GF-D8 (cell line): Measurements from ENCODE around the gene LRRC71.

Experiments used
- DNase-seq: peaks from one replicate; lab custom pipeline; 2025; lab: John Stamatoyannopoulos, UW

LRRC71 gene

GRCh38 chr1:156927215-156928042 is 7.0 kb downstream of the LRRC71 start:
- no peak for DNase-seq

GRCh38 chr1:156928043-156928602 is 7.7 kb downstream of the LRRC71 start:
- DNase-seq, result no peak

GRCh38 chr1:156929596-156930238 is 9.3 kb downstream of the LRRC71 start:
- DNase-seq, result no peak

- DNase-seq, result no peak
Observed at GRCh38 chr1:156930483-156930882, 10.1 kb downstream of the LRRC71 start.

GRCh38 chr1:156931211-156931952 is 10.9 kb downstream of the LRRC71 start:
- DNase-seq, result no peak

GRCh38 chr1:156931974-156932710 is 11.7 kb downstream of the LRRC71 start:
- no peak for DNase-seq

GRCh38 chr1:156933136-156933535 is 12.7 kb downstream of the LRRC71 start:
- no peak for DNase-seq

GRCh38 chr1:156935505-156936128 is 15.2 kb downstream of the LRRC71 start:
- DNase-seq, result no peak

GRCh38 chr1:156936191-156936590 is 15.8 kb downstream of the LRRC71 start:
- DNase-seq, result no peak

- no peak for DNase-seq
Observed at GRCh38 chr1:156936721-156937220, 16.3 kb downstream of the LRRC71 start.

GRCh38 chr1:156937883-156938282 is 17.5 kb downstream of the LRRC71 start:
- DNase-seq, result no peak

GRCh38 chr1:156938813-156939212 is 18.4 kb downstream of the LRRC71 start:
- DNase-seq, result no peak

- DNase-seq, result no peak
Observed at GRCh38 chr1:156939786-156940334, 19.4 kb downstream of the LRRC71 start.

GRCh38 chr1:156941675-156942074 is 21.2 kb downstream of the LRRC71 start:
- no peak for DNase-seq

GRCh38 chr1:156942176-156942575 is 21.7 kb downstream of the LRRC71 start:
- no peak for DNase-seq

- DNase-seq, result no peak
Observed at GRCh38 chr1:156942576-156942975, 22.1 kb downstream of the LRRC71 start.

GRCh38 chr1:156943756-156944155 is 23.3 kb downstream of the LRRC71 start:
- DNase-seq, result no peak

GRCh38 chr1:156944268-156944667 is 23.8 kb downstream of the LRRC71 start:
- DNase-seq, result no peak

GRCh38 chr1:156944848-156945247 is 24.4 kb downstream of the LRRC71 start:
- no peak for DNase-seq

GRCh38 chr1:156945881-156946661 is 25.6 kb downstream of the LRRC71 start:
- DNase-seq, result no peak
